GM19468 (cell line): ENCODE data around the gene HLA-B.

Experiments used
- ATAC-seq: cut with Tn5 transposase; IDR thresholded peaks from one replicate; pipeline ENCODE4 v1.9.1; 2021; ENCODE audit warnings: mild to moderate bottlenecking, moderate library complexity, moderate number of reproducible peaks; ENCODE audit not compliant: unreplicated experiment; ENCODE audit errors: extremely low read depth

Gene HLA-B

DNA sequence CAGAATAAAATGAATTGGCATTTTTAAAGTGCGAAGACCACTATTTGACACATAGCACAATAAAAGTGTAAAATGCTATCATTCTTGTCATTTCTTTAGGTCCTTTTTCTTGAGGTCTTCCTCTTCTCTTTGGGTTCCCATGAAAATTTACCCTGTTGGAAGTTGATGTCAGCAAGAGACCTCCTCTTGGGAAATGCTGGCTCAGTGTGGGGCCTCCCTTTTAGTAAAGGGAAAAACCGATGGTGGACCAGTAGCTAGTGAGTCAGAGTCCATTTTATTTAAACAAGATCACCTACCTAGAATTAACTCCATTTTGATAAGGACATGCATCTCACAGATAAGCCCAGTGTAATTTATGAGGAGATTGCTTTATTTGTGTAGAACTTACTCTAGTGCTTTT lies 47.3 kb downstream of the HLA-B start:
- ATAC-seq, result no peak

DNA sequence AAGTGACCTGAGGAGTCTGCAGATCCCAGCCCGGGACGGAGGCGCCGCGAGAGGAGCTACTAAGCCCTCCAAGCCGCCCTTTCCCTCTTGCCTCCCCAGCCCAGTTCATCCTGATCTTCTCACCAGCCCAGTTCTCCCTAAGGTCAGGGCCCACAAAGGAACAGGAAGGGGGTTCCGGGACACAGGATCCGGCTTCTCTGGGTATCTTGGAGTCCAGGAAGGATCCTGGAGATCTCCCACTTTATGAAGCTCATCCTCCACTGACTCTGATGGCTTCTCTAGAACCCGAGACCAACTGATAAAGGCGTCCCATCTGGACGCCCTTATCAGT lies 48.2 kb downstream of the HLA-B start:
- no peak for ATAC-seq

DNA sequence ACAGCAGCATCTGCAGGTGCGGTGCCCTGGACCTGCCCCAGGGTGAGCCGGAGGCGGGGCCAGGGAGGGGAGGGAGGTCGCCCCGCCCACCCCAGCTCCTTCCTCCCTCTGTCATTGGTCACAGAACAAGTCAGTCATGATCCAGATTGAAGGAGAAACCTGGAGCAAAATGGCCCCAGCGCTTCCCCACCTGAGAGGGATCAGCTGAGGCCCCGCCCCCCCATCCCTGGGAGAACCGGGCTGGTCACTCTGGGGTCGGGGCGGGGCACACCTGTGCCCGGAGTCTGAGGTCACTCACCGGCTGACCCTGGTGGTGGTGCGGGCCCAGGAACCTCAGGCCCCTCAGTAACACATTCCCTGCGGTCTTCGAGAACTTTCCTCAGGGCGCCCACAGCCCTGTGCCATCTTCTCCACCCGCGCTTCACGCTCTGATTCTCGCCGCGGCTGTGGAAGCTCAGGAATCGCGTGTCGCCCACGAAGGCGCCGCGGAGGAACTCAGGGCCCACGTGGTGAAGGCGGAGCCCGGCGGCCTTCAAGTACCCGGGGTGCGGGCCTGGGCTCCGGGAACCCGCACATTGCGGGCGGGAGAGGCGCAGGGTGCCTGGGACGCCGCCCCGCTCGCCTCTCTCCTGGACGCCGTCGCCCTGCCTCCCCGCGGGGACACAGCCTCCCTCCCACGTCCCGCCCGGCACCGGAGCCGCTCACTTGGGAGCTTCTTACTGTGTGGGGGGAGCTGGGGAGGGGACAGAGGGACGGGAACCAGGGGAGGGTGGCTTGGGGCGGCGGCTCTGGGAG lies 48.7 kb downstream of the HLA-B start:
- ATAC-seq, result no peak

DNA sequence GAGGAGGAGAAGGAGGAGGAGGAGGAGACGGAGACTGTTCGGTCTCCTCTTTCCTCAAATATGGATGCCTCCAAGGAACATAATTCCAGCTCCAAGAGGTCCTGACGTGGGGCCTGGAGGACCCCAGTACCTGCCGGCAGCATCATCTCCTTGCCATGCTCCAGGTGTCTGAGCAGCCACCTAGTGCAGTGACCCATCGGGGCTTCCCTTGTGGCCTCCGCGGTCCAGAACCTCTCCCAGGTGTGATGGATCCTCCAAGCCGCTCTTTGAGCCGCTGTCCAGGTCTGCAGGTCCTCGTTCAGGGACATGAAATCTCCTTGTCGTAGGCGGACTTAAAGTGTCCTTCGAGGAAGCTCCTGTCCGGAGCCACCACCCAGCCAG lies 49.3 kb downstream of the HLA-B start:
- ATAC-seq, result no peak

DNA sequence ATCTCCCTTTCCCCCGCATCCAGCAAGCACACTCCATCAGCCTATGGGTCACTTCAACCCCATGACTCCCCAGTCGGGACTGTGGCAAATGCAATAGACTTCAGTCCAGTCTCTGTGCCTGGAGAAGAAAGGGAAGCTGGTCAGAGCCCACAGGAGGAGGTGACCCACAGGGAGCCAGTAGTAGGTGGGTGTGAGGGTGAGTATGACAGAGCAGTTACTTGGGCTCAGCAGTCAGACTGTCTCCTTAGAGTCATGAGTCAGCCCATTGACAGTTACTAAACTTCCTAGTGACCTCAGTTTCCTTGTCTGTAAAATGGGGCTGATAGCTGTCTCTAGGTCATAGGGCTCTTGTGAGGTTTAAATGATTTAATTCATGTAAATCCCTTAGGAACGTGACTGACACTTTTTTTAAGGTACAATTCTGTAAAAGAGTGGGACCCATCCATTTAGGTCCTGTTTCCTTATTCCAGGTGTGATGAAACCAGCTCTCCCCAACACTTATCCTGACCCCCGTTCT lies 51.2 kb downstream of the HLA-B start:
- no peak for ATAC-seq

DNA sequence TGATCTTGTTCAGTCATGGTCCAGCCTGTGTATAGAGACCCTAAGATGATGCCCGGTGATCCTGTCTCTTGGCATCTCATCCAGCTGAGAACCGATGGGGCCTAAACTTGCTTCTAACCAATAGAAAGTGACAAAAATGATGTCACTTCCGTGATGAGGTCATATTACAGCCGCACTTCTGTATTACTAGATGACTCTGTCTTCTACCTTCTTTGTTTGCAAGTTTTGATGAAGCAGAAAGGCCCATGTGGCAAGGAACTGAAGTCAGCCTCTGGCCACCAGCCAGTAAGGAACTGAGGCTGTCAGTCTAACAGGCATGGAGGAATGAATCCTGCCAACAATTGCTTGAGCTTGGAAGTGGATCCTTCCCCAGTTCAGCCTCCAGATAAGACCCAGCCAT lies 52.3 kb downstream of the HLA-B start:
- ATAC-seq, result no peak
